Stomach (tissue), 9 donors: ENCODE measurements around the gene TPRN. TPM values are rescaled to one million over a fixed set of nuclear protein-coding genes. Genes with fewer than 3 reads are reported as not detected.

Source experiments
- DNase-seq, 2 donors: peaks; one replicate each; pipeline versions ENCODE4 v3.0.0 to v3.0.0-alpha.2; 2013 to 2019
- H3K27ac ChIP-seq, 5 donors: fragments of 200-600 bp in 4 of 5; sonication (generic) in 4 of 5; one replicate each; pipeline ENCODE4 v1.5.1; 2013 to 2019; ENCODE audit warnings: mild to moderate bottlenecking in 1 of 5, moderate library complexity in 1 of 5
- H3K27me3 ChIP-seq, 3 donors: fragments of 200-600 bp; sonication (generic); one replicate each; pipeline ENCODE4 v1.5.1; 2017 to 2019; ENCODE audit warnings: mixed run types in 1 of 3
- H3K36me3 ChIP-seq, 4 donors: fragments of 200-600 bp; sonication (generic); 1 replicate in 3 of 4; 2 replicates in 1 of 4; pipeline ENCODE4 v1.5.1; 2016 to 2019
- H3K4me1 ChIP-seq, 4 donors: fragments of 200-600 bp; sonication (generic); one replicate each; pipeline ENCODE4 v1.5.1; 2016 to 2019
- H3K4me3 ChIP-seq, 4 donors: fragments of 200-600 bp; sonication (generic) in 3 of 4; one replicate each; pipeline ENCODE4 v1.5.1; 2016 to 2019; ENCODE audit warnings: mild to moderate bottlenecking in 1 of 4
- H3K9me3 ChIP-seq, 4 donors: fragments of 200-600 bp; sonication (generic); one replicate each; pipeline ENCODE4 v1.5.1; 2016 to 2019
- CTCF ChIP-seq, 7 experiments: fragments of 450-650 bp in 4 of 7; fragments of 200-600 bp in 3 of 7; sonication (generic) in 3 of 7; IDR thresholded peaks; one replicate each; pipeline ENCODE4 v1.5.1; 2016 to 2019; ENCODE audit warnings: antibody characterized with exemption in 7 of 7, control low read depth in 2 of 7, mild to moderate bottlenecking in 1 of 7
- EP300 ChIP-seq: sonication (generic); formaldehyde crosslinking; IDR thresholded peaks from one replicate; pipeline ENCODE4 v1.6.1; 2017; ENCODE audit warnings: antibody characterized with exemption
- POLR2A ChIP-seq, 4 donors: fragments of 450-650 bp; IDR thresholded peaks; one replicate each; pipeline ENCODE4 v1.6.1; 2016; ENCODE audit warnings: antibody characterized with exemption in 4 of 4, control low read depth in 2 of 4, mild to moderate bottlenecking in 1 of 4, moderate library complexity in 1 of 4
- POLR2AphosphoS5 ChIP-seq, 3 donors: sonication (generic); formaldehyde crosslinking; IDR thresholded peaks; one replicate each; pipeline ENCODE4 v1.6.1; 2016; ENCODE audit warnings: antibody characterized with exemption in 3 of 3
- WGBS, 5 donors: extraction: QIAGEN DNeasy Blood & Tissue Kit in 3 of 5; methylation state at CpG; one replicate each; pipeline versions ENCODE4 v1.1.5 to v1.1.7; 2013 to 2018; 5-methylcytosine and 5-hydroxymethylcytosine counted together
- intact Hi-C: fragments of 100-400 bp; cut with DNase I; formaldehyde crosslinking; loops from one replicate; pipeline ENCODE4 v1.15.1; 2023; ENCODE audit warnings: low total_unique reads
- polyA plus RNA-seq, 3 donors: library from polyadenylated mRNA; stranded (reverse); fragments of 200-250 nt; gene quantifications; one replicate each; pipeline ENCODE4 v1.2.3, GENCODE V29; 2013
- total RNA-seq, 5 donors: library from RNA; depleted of rRNA; stranded (reverse); fragments of >200 nt; gene quantifications; one replicate each; pipeline versions ENCODE4 v1.1.0 to v1.2.3, GENCODE V29; 2014 to 2016
- donor health status: healthy with polysubstance abuse.
- donor health status: Bipolar disorder and iron deficiency.
- donor health status: healthy.

Gene TPRN
- total and polyA plus RNA-seq, 8 donors, result 8.8 to 161 (median 24.6) TPM

GRCh38 chr9:137194909-137195308 is 5.6 kb downstream of the TPRN start:
- Histone ChIP-seq H3K36me3 (peaks cover 13 to 28% (median 27%) of the 10 kb centered on the region in 4 donors), H3K4me1 (peaks cover 56 to 99% (median 93%) of the 10 kb centered on the region in 4 donors), H3K9me3 (no peaks in the 10 kb centered on the region), H3K4me3 (peak overlapping the region; percentile 18 to 78 (median 47)), H3K27me3 (no peaks in the 10 kb centered on the region), H3K27ac (peak overlapping the region; percentile 78 to 97 (median 86))
- peak; percentile 84 to 92 for DNase-seq
- WGBS, 5 donors, result 21 to 62% (median 38%) methylated on average over 8 to 10 of the region's 10 CpGs
- TF ChIP-seq EP300 (no peak), POLR2AphosphoS5 (IDR thresholded peaks at IDR 0.05) (peak in 2 of 3 donors; percentile 42 to 74)
- intact Hi-C loops, result no loop called here

DNA sequence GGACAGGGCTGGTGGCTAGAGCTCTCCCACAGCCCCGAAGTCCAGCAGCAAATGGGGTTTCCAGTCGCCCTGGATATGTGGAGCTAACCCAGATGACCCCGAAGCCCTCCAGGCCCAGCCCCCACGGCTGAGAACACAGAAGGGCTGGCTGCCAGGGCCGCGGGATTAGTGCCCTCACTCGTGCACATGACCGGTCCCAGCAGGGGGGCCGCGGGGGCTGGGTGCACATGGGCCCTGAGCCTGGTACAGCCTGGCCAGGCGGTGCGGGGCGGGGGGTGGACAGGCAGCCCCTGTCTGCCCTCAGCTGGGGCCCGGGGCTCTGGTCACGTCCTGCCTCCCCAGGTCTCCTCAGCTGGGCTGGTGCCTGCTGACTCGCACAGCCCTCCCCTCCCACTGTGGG is 6.2 kb downstream of the TPRN start:
- intact Hi-C loops, result no loop called here
- H3K9me3 ChIP-seq, result no peaks in the 10 kb centered on the region
- DNase-seq, result peak; percentile 56 to 93
- peak overlapping the region in 3 of 4 donors; percentile 6 to 78 (median 67) for H3K4me3 ChIP-seq
- peaks cover 56 to 99% (median 93%) of the 10 kb centered on the region in 4 donors for H3K4me1 ChIP-seq
- no peaks in the 10 kb centered on the region for H3K27me3 ChIP-seq
- peaks cover 15 to 31% (median 29%) of the 10 kb centered on the region in 4 donors for H3K36me3 ChIP-seq
- H3K27ac ChIP-seq, result peak overlapping the region; percentile 78 to 97 (median 86)
- 23 to 37% (median 33%) methylated on average over 3 to 16 of the region's 16 CpGs for WGBS, 5 donors
- TF ChIP-seq POLR2A (IDR thresholded peaks at IDR 0.05) (no peak), CTCF (IDR thresholded peaks at IDR 0.05) (no peak), POLR2AphosphoS5 (IDR thresholded peaks at IDR 0.05) (no peak), EP300 (no peak)

DNA sequence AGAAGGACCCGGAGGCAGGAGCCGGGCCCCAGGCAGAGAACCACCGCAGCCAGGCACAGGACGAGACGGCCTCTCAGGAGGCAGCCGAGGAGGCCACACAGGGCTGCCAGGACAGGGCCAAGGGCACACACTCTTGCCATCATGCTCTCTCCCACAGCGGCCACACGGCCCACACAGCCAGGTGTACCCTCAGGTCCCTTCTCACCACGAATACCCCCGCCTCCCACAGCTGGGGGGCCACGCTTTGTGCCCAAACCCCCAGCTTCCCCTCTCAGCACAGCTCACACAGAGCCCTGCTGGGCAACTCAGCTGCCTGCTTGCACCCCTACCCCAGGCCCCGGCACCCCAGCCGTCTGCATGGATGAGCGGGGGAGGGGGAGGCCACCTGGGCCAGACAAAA is 6.8 kb downstream of the TPRN start:
- peak overlapping the region in 2 of 4 donors; percentile 6 to 67 for H3K4me3 ChIP-seq
- no peak for DNase-seq
- H3K27ac ChIP-seq, result peak overlapping the region; percentile 78 to 97 (median 86)
- intact Hi-C loops, result no loop called here
- TF ChIP-seq POLR2A (IDR thresholded peaks at IDR 0.05) (no peak), CTCF (IDR thresholded peaks at IDR 0.05) (no peak), POLR2AphosphoS5 (IDR thresholded peaks at IDR 0.05) (no peak), EP300 (no peak)
- H3K27me3 ChIP-seq, result no peaks in the 10 kb centered on the region
- H3K9me3 ChIP-seq, result no peaks in the 10 kb centered on the region
- peaks cover 53 to 97% (median 93%) of the 10 kb centered on the region in 4 donors for H3K4me1 ChIP-seq
- WGBS, 5 donors, result 44 to 74% (median 65%) methylated on average over 12 to 14 of the region's 14 CpGs
- H3K36me3 ChIP-seq, result peaks cover 15 to 31% (median 29%) of the 10 kb centered on the region in 4 donors

GRCh38 chr9:137192859-137193258 is 7.7 kb downstream of the TPRN start:
- no peak for DNase-seq
- H3K27me3 ChIP-seq, result no peaks in the 10 kb centered on the region
- TF ChIP-seq POLR2AphosphoS5 (IDR thresholded peaks at IDR 0.05) (no peak), CTCF (IDR thresholded peaks at IDR 0.05) (no peak), POLR2A (IDR thresholded peaks at IDR 0.05) (no peak), EP300 (no peak)
- H3K4me3 ChIP-seq, result no peak overlapping the region
- H3K9me3 ChIP-seq, result no peaks in the 10 kb centered on the region
- intact Hi-C loops, result no loop called here
- H3K36me3 ChIP-seq, result peaks cover 15 to 31% (median 29%) of the 10 kb centered on the region in 4 donors
- peak overlapping the region in 3 of 5 donors; percentile 78 to 97 (median 86) for H3K27ac ChIP-seq
- peaks cover 47 to 90% (median 86%) of the 10 kb centered on the region in 4 donors for H3K4me1 ChIP-seq
- 79 to 100% (median 89%) methylated on average over 2 of the region's 2 CpGs; no CpG with 5 or more reads in 1 of the 5 donors for WGBS, 5 donors

- Histone ChIP-seq H3K27me3 (no peaks in the 10 kb centered on the region), H3K9me3 (no peaks in the 10 kb centered on the region), H3K4me3 (no peak overlapping the region), H3K4me1 (peaks cover 47 to 90% (median 86%) of the 10 kb centered on the region in 4 donors), H3K36me3 (peaks cover 15 to 31% (median 30%) of the 10 kb centered on the region in 4 donors), H3K27ac (peak overlapping the region in 4 of 5 donors; percentile 9 to 97 (median 62))
- no peak for TF ChIP-seq CTCF (IDR thresholded peaks at IDR 0.05)
- TF ChIP-seq EP300, result no peak
- 70 to 78% (median 75%) methylated on average over 10 of the region's 10 CpGs for WGBS, 5 donors
- intact Hi-C loops, result no loop called here
- DNase-seq, result no peak
These were observed 8.1 kb downstream of the TPRN start for GRCh38 chr9:137192448-137192780.
